Measurements from ENCODE around the gene GLP1R. TPM values are rescaled to one million over a fixed set of nuclear protein-coding genes. Genes with fewer than 3 reads are reported as not detected.

Gene GLP1R
- total and polyA plus RNA-seq, 2 of the 4 experiments (the other 2 are of a cell fraction), result not detected

- H3K9me1 ChIP-seq (ENCODE audit: insufficient read depth, low read length), result no peaks in the 10 kb centered on the region
- no peak overlapping the region for H3K4me2 ChIP-seq (ENCODE audit: low read depth, low read length)
- H4K20me1 ChIP-seq (ENCODE audit: insufficient read depth, low read length), result no peaks in the 10 kb centered on the region
- intact Hi-C loops (cut with micrococcal nuclease), result no loop called here
- dilution Hi-C loops (cut with HindIII; ENCODE audit: low sequenced_read_pairs, unreplicated experiment), result no loop called here
- H3K79me1 ChIP-seq (ENCODE audit: low read depth in 1 of 2, low read length in 2 of 2), result no peaks in the 10 kb centered on the region
- H2AFZ ChIP-seq (replicated peaks; ENCODE audit: low read length, poor library complexity), result no peak overlapping the region
- no peak overlapping the region for H3K4me3 ChIP-seq (ENCODE audit: insufficient read depth, low read depth, low read length)
- H3K9me3 ChIP-seq (ENCODE audit: control insufficient read depth, insufficient read depth, low read length), result no peaks in the 10 kb centered on the region
- H3K36me3 ChIP-seq (ENCODE audit: control insufficient read depth, insufficient read depth, low read length), result no peaks in the 10 kb centered on the region
- no peak for ATAC-seq (ENCODE audit: low read depth)
- H2BK15ac ChIP-seq (ENCODE audit: low read depth, low read length), result no peak overlapping the region
- H2BK5ac ChIP-seq (ENCODE audit: low read depth, low read length, poor library complexity, severe bottlenecking), result no peak overlapping the region
- no peak overlapping the region for H3K18ac ChIP-seq (ENCODE audit: low read depth, low read length)
- no peak overlapping the region for H4K5ac ChIP-seq (ENCODE audit: low read depth, low read length)
- no peak overlapping the region for H3K23ac ChIP-seq (ENCODE audit: low read depth, low read length)
- no peak overlapping the region for H2AK5ac ChIP-seq (ENCODE audit: low read depth, low read length)
- H4K8ac ChIP-seq (ENCODE audit: low read depth in 2 of 2, low read length in 2 of 2), result no peak overlapping the region
- in situ Hi-C loops (cut with MboI; ENCODE audit: low sequenced_read_pairs), result no loop called here
- no peak overlapping the region for H3K27ac ChIP-seq (ENCODE audit: insufficient read depth, low read length)
- H3K9ac ChIP-seq (ENCODE audit: low read depth, low read length), result no peak overlapping the region
- no peak overlapping the region for H2AK9ac ChIP-seq (replicated peaks; ENCODE audit: low read depth, low read length, poor library complexity)
- H3K4me1 ChIP-seq (ENCODE audit: control insufficient read depth, insufficient read depth, low read length), result no peaks in the 10 kb centered on the region
- WGBS, 2 experiments (ENCODE audit: extremely low coverage in 2 of 2, insufficient read length in 1 of 2), result no CpG with 5 or more reads among the region's 7 CpGs
- H4K91ac ChIP-seq (ENCODE audit: insufficient read depth, low read depth, low read length), result no peak overlapping the region
- H2BK120ac ChIP-seq (ENCODE audit: low read depth, low read length), result no peak overlapping the region
- POLR2A ChIA-PET (ENCODE audit: unreplicated experiment), result no interaction called here
- H3K14ac ChIP-seq (replicated peaks; ENCODE audit: low read depth, low read length), result no peak overlapping the region
- H3K27me3 ChIP-seq (ENCODE audit: control insufficient read depth, insufficient read depth, low read length), result peaks cover 5% of the 10 kb centered on the region; the same call in 1 of the 2 replicates
- H3K56ac ChIP-seq (ENCODE audit: extremely low read depth, insufficient read depth, low read length), result no peak overlapping the region
- no peak overlapping the region for H3K4ac ChIP-seq (ENCODE audit: low read depth, low read length)
- CTCF ChIA-PET, result interaction anchor here (0.6 kb wide), 1 partner anchor 176 kb away, joined by 3 read pairs; no protein-coding TSS in a partner anchor
- DNase-seq, result no peak
- TF ChIP-seq CTCF (conservative IDR thresholded peaks at IDR 0.05; ENCODE audit: low read depth, low read length), result no peak
- no peak for TF ChIP-seq SMC3 (IDR thresholded peaks at IDR 0.05; ENCODE audit: low read depth, low read length)
- no peak for TF ChIP-seq NFE2L2 (IDR thresholded peaks at IDR 0.05; ENCODE audit: low read depth, low read length)
- no peak for TF ChIP-seq USF2 (IDR thresholded peaks at IDR 0.05; ENCODE audit: low read depth, low read length)
- TF ChIP-seq CEBPB (IDR thresholded peaks at IDR 0.05; ENCODE audit: low read depth, low read length), result no peak
- no peak for TF ChIP-seq FOS (IDR thresholded peaks at IDR 0.05; ENCODE audit: low read depth, low read length)
- no peak for TF ChIP-seq ELK1 (IDR thresholded peaks at IDR 0.05; ENCODE audit: borderline replicate concordance, low read depth, low read length)
- TF ChIP-seq MAZ (IDR thresholded peaks at IDR 0.05; ENCODE audit: borderline replicate concordance, low read depth, low read length), result no peak
- TF ChIP-seq BHLHE40 (IDR thresholded peaks at IDR 0.05; ENCODE audit: low read depth, low read length), result no peak
- TF ChIP-seq CHD1 (IDR thresholded peaks at IDR 0.05; ENCODE audit: low read depth, low read length), result no peak
- TF ChIP-seq RAD21 (IDR thresholded peaks at IDR 0.05; ENCODE audit: low read length), result no peak
- TF ChIP-seq MAFK (IDR thresholded peaks at IDR 0.05; ENCODE audit: low read depth, low read length), result no peak
- no peak for TF ChIP-seq RCOR1 (IDR thresholded peaks at IDR 0.05; ENCODE audit: insufficient replicate concordance, low read length)
- TF ChIP-seq RFX5 (IDR thresholded peaks at IDR 0.05; ENCODE audit: low read depth, low read length), result no peak
- TF ChIP-seq MXI1 (IDR thresholded peaks at IDR 0.05; ENCODE audit: borderline replicate concordance, low read depth, low read length), result no peak
- no peak for TF ChIP-seq POLR2A (IDR thresholded peaks at IDR 0.05; ENCODE audit: low read depth, low read length)
- BruUV-seq (replicated peaks), result no TSS peak
- H2BK20ac ChIP-seq (ENCODE audit: low read depth, low read length), result no peak overlapping the region
These were observed 38.6 kb downstream of the GLP1R start for GRCh38 chr6:39087197-39087596.
